ENCODE data around the gene ACTRT2. TPM values are rescaled to one million over a fixed set of nuclear protein-coding genes. Genes with fewer than 3 reads are reported as not detected.

ACTRT2 gene
- polyA plus RNA-seq, 4 donors, result not detected

GRCh38 chr1:3029991-3030662 is 8.9 kb downstream of the ACTRT2 start:
- DNase-seq (ENCODE audit: low read depth in 4 of 4, low spot score in 3 of 4), result no peak

GRCh38 chr1:3030663-3031381 is 9.6 kb downstream of the ACTRT2 start:
- DNase-seq (ENCODE audit: low read depth in 4 of 4, low spot score in 3 of 4), result no peak

GRCh38 chr1:3031401-3032221 is 10.3 kb downstream of the ACTRT2 start:
- DNase-seq (ENCODE audit: low read depth in 4 of 4, low spot score in 3 of 4), result no peak

- DNase-seq (ENCODE audit: low read depth in 4 of 4, low spot score in 3 of 4), result no peak
Observed at GRCh38 chr1:3032371-3033039, 11.2 kb downstream of the ACTRT2 start.

- no peak for DNase-seq (ENCODE audit: low read depth in 4 of 4, low spot score in 3 of 4)
Observed at GRCh38 chr1:3033040-3033789, 11.9 kb downstream of the ACTRT2 start.

- no peak for DNase-seq (ENCODE audit: low read depth in 4 of 4, low spot score in 3 of 4)
Observed at GRCh38 chr1:3033790-3034090, 12.5 kb downstream of the ACTRT2 start.

- DNase-seq (ENCODE audit: low read depth in 4 of 4, low spot score in 3 of 4), result no peak
Observed at GRCh38 chr1:3034162-3034561, 12.9 kb downstream of the ACTRT2 start.

GRCh38 chr1:3034728-3035562 is 13.7 kb downstream of the ACTRT2 start:
- no peak for DNase-seq (ENCODE audit: low read depth in 4 of 4, low spot score in 3 of 4)

- DNase-seq (ENCODE audit: low read depth in 4 of 4, low spot score in 3 of 4), result no peak
Observed at GRCh38 chr1:3035563-3036446, 14.5 kb downstream of the ACTRT2 start.

GRCh38 chr1:3036447-3037280 is 15.4 kb downstream of the ACTRT2 start:
- DNase-seq (ENCODE audit: low read depth in 4 of 4, low spot score in 3 of 4), result no peak

GRCh38 chr1:3037281-3038040 is 16.2 kb downstream of the ACTRT2 start:
- no peak for DNase-seq (ENCODE audit: low read depth in 4 of 4, low spot score in 3 of 4)

GRCh38 chr1:3038113-3038551 is 16.9 kb downstream of the ACTRT2 start:
- no peak for DNase-seq (ENCODE audit: low read depth in 4 of 4, low spot score in 3 of 4)

- DNase-seq (ENCODE audit: low read depth in 4 of 4, low spot score in 3 of 4), result no peak
Observed at GRCh38 chr1:3038571-3039181, 17.4 kb downstream of the ACTRT2 start.

- no peak for DNase-seq (ENCODE audit: low read depth in 4 of 4, low spot score in 3 of 4)
Observed at GRCh38 chr1:3040004-3040403, 18.7 kb downstream of the ACTRT2 start.

- DNase-seq (ENCODE audit: low read depth in 4 of 4, low spot score in 3 of 4), result no peak
Observed at GRCh38 chr1:3042481-3042880, 21.2 kb downstream of the ACTRT2 start.

- DNase-seq (ENCODE audit: low read depth in 4 of 4, low spot score in 3 of 4), result no peak
Observed at GRCh38 chr1:3049164-3049563, 27.9 kb downstream of the ACTRT2 start.

Data from right renal pelvis (tissue), 4 donors.